Right lobe of liver (tissue), 4 donors: ENCODE measurements around the gene SLC7A1.

Experiments used
- POLR2A ChIP-seq: fragments of 450-650 bp; IDR thresholded peaks from one replicate; pipeline ENCODE4 v1.6.1; 2017; ENCODE audit warnings: antibody characterized with exemption, mild to moderate bottlenecking
- TF ChIP-seq, protein P1 (sequence below), 4 donors: fragments of 200-600 bp in 3 of 4; fragments of 450-650 bp in 1 of 4; IDR thresholded peaks; one replicate each; pipeline versions ENCODE4 v1.5.1 to v1.8.0; 2016 to 2022; ENCODE audit warnings: antibody characterized with exemption in 4 of 4, mild to moderate bottlenecking in 2 of 4
- donor health status: DM: no; HTN: no; CAD: no.
- donor health status: DM: no; HTN: no; CAD: no.
- donor health status: DM: no; HTN: yes; CAD: no.

DNA sequence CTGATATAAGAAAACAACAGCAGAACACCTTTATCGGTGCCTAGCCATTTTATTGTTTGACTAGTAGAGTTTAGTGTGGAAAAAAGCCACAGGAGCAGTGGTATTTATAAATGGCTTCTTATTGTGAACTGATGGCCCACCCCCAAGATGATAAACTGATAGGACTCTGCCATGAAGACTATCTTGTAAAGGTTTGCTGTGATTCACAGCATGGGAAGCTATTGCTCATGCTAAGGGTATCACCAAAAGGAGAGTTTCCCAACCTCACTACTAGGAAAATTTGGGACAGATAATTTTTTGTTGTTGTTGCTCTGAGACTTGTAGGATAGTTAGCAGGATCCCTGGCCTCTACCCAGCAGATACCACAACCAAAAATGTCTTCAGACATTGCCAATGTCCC, 12.0 kb upstream of the SLC7A1 start:
- TF ChIP-seq, protein P1, sequence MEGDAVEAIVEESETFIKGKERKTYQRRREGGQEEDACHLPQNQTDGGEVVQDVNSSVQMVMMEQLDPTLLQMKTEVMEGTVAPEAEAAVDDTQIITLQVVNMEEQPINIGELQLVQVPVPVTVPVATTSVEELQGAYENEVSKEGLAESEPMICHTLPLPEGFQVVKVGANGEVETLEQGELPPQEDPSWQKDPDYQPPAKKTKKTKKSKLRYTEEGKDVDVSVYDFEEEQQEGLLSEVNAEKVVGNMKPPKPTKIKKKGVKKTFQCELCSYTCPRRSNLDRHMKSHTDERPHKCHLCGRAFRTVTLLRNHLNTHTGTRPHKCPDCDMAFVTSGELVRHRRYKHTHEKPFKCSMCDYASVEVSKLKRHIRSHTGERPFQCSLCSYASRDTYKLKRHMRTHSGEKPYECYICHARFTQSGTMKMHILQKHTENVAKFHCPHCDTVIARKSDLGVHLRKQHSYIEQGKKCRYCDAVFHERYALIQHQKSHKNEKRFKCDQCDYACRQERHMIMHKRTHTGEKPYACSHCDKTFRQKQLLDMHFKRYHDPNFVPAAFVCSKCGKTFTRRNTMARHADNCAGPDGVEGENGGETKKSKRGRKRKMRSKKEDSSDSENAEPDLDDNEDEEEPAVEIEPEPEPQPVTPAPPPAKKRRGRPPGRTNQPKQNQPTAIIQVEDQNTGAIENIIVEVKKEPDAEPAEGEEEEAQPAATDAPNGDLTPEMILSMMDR (IDR thresholded peaks at IDR 0.05) = no peak
- TF ChIP-seq POLR2A = no peak
